Lung microvascular endothelial cell (primary cell): ENCODE data around the gene GABBR2. TPM values are rescaled to one million over a fixed set of nuclear protein-coding genes. Genes with fewer than 3 reads are reported as not detected.
"Not testable (repeated sequence)": the region's sequence is repeated elsewhere in the genome, so short reads cannot be mapped to it uniquely, and the experiment has no call there.

Experiments
- DNase-seq, 2 donors: peaks; one replicate each; pipeline versions ENCODE4 v3.0.0 to v3.0.0-alpha.2; 2010; ENCODE audit warnings: low read depth in 2 of 2
- total RNA-seq: library from RNA; depleted of rRNA; stranded (reverse); fragments of >200 nt; gene quantifications from 2 replicates; pipeline ENCODE4 v1.2.1, GENCODE V29; 2014

Gene GABBR2
- total RNA-seq, 1 donor from 2014 or later, result 1.2 TPM

DNA sequence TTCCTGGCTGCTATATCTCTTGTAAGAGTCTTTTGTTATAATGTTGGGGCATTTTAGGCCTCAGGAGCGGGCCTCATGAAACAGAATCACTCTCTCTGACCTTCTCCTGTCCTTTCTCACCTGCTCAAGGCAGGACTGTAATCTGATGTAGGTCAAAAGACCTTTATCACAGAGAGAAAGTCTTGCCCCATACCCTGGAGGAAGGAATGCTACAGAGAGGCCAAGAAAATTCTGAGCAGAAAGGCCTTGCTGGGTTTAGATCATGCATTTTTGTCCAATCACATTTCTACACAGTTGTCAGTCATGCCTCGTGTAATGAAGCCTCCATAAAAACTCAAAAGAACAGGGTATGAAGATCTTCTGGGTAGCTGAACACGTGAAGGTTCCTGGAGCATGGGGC is 408.1 kb downstream of the GABBR2 start:
- DNase-seq, result no peak

DNA sequence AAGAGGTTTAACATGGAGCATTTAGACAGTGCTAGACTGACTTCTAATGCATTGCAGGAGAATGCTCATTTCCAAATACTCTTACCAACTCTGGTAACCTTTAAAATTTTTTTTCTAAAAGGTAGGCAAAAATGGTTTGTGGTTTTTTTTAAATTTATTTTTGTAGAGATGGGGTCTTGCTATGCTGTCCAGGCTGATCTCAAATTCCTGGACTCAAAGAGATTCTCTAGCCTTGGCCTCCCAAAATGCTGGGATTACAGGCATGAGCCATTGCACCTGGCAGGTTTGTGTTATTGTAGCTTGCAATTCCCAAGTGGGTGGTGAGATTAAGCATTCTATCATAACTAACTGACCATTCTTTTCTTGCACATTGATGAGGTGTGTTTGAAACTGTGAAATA is 410.3 kb downstream of the GABBR2 start:
- no peak for DNase-seq

- no peak for DNase-seq
These were observed 412.9 kb downstream of the GABBR2 start for GRCh38 chr9:98295824-98296223.

- DNase-seq, result no peak
These were observed 416.9 kb downstream of the GABBR2 start for GRCh38 chr9:98291820-98292219.

DNA sequence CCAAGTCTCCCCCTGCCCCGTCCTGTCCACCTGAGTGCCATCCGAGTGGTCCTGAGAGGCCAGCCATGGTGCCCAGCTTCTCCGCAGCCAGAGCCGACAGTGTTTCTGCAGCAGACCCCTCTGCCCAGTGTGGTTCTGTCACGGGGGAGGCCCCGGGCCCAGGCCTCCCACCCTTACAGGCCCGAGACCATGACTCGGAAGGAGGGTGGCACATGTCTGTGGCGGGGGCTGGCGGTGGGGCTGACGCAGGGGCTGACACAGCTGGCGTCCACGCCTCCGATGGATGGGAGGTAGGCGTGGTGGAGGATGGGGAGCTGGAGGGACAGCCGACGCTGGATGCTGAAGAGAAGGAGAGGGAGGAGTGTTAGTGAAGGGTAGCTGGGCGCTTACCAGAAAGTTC is 418.3 kb downstream of the GABBR2 start:
- no peak for DNase-seq

DNA sequence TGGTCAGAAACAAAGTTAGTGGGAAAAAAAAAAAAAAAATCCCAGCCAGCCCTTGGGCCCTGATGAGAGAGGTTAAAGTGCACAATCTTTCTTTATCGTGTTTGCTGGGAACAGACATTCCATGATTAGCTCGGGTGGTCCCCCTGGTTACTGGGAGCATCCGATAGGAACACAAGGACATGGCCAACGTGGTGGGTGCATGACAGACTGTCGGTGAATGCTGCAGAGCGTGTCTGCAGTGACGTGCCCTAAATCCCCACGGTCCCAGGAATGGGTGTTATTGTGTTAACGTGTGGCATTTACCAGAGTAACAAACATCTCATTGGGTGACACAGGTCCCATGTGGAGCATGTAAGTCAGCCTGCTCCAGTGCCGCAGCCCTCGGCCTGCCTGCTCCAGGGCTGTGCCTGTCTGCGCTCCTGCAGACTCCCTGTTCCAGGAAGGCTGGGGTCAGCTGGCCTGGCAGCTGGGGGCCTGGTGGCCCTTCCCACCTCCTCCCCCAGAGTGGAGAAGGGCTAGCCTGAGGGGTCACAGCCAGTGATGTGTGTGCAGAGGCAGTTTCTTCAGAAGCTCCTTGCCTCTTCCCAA is 419.0 kb downstream of the GABBR2 start:
- no peak for DNase-seq

DNA sequence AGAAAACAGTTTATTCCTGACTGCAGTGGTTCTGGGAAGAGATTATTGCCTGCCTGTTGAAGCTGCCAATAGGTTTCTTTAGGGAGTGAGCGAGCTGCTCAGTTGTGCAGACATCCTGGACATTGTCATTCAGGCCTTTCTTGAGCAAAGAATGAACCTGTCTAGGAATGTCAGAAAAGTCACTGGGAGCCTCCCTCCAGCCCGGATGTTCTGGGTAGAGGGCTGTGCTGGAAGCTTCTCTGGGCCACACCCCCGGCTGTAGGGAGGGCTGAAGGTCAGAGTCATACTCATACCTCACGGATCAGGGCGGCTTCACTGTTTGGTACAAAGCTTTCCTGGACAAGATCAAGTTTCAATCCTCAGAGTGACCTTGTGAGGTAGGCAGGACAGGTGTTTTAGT is 419.9 kb downstream of the GABBR2 start:
- DNase-seq, result no peak

GRCh38 chr9:98287384-98287783 is 421.4 kb downstream of the GABBR2 start:
- peak in 1 of 2 donors; percentile 15 for DNase-seq

GRCh38 chr9:98285446-98285845 is 423.3 kb downstream of the GABBR2 start:
- no peak for DNase-seq

- no peak for DNase-seq
These were observed 424.0 kb downstream of the GABBR2 start for GRCh38 chr9:98284754-98285153.

GRCh38 chr9:98283143-98283542 is 425.6 kb downstream of the GABBR2 start:
- DNase-seq, result not testable (repeated sequence)

DNA sequence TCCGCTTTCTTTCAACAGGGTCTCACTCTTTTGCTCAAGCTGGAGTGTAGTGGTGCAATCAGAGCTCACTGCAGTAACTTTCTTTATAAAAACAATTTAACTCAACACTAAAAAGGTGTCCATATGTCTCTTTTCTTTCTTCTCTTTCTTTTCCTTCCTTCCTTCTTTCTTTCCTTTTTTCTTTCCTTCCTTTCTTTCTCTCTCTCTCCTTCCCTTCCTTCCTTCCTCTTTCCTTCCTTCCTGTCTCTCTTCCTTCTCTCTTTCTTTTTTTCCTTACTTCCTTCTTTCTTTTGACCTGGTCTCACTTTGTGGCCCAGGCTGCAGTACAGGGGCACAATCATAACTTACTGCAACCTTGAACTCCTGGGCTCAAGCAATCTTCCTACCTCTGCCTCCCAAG is 427.5 kb downstream of the GABBR2 start:
- DNase-seq, result no peak

DNA sequence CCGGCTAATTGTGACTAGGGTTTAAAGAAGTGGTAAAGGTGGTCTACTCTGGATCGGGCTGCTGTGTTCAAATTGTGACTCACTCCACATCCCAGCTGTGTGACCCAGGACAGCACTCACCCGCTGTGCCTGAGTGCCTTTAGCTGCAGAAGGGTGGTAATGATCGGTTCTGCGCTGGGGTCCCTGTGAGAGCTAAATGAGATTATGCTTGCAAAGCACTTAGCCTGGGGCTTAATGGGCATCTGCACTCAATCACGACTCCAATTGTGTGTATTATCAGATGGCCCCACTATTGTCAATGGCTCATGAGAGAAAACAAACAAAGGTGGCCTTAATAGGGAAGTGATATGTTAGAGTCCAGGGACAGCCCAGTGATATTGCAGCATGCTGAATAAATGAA is 428.2 kb downstream of the GABBR2 start:
- no peak for DNase-seq

GRCh38 chr9:98280162-98280561 is 428.6 kb downstream of the GABBR2 start:
- no peak for DNase-seq

DNA sequence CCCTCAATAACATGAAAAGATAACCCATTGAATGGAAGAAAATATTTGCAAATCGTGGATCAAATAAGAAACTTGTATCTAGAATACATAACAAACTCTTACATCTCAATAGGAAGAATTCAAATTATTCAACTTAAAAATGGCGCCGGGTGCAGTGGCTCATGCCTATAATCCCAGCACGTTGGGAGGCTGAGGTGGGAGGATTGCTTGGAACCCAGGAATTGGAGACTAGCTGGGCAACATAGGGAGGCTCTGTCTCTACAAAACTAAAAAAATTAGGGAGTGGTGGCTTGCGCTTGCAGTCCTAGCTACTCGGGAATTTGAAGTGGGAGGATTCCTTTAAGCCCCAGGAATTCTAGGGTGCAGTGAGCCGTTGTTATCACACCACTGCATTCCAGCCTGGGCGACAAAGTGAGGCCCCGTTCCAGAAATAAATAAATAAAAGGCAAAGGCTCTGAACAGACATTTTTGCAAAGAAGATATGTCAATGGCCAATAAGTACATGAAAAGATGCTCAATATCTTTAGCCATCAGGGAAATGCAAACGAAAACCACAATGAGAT is 431.7 kb downstream of the GABBR2 start:
- no peak for DNase-seq

DNA sequence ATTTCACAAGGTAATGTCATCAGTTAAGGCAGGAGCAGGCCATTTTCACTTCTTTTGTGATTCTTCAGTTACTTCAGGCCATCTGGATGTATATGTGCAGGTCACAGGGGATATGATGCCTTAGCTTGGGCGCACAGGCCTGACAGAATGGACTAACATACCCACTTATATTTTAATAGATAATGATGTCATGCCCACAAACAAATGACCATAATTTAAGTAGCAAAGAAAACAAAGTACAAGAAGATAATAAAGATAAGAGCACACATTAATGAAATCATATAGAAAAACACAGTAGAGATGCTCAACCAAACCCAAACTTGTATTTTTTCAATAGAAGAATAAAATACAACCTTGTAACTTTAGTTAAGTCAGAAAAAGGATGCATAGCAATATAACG is 433.6 kb downstream of the GABBR2 start:
- DNase-seq, result no peak

DNA sequence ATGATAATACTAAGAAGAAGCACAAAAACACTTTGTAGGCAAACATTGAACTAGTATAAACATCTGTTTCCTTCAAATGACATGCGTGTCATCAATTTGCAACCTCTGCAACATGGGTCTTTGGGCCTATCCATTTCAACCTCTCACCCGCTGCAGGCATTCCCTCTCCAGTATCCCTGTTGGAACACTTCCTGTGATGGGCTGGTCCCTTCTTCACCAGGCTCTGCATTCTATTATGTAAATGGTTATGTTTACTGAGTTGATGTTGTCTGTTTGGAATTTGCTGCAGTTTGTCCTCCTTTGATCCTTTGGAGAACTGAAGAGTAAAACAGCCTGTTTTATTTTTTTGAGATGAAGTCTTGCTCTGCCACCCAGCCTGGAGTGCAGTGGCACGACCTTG is 436.7 kb downstream of the GABBR2 start:
- no peak for DNase-seq

- DNase-seq, result no peak
These were observed 437.3 kb downstream of the GABBR2 start for GRCh38 chr9:98271479-98271878.

- not testable (repeated sequence) for DNase-seq
These were observed 438.5 kb downstream of the GABBR2 start for GRCh38 chr9:98270284-98270683.

- DNase-seq, result not testable (repeated sequence)
These were observed 439.1 kb downstream of the GABBR2 start for GRCh38 chr9:98269652-98270051.

DNA sequence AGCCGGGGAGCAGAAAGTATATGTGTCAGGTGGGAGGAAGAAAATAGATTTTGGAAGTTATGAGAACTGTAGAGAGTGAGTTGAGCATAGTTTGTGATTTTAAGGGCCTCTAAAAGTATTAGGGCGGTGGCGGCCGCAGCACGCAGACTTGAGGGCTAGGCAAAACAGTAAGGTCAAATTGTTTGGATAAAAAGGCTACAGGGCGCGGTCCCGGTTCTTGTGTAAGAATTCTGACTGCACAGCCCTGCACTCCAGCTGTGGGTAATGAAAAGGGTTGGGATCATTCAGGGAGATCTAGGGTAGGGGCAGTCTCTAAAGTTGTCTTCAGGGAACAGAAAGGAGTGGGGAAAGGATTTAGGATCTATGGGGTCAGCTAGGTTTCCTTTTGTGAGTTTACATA is 441.2 kb downstream of the GABBR2 start:
- not testable (repeated sequence) for DNase-seq

DNA sequence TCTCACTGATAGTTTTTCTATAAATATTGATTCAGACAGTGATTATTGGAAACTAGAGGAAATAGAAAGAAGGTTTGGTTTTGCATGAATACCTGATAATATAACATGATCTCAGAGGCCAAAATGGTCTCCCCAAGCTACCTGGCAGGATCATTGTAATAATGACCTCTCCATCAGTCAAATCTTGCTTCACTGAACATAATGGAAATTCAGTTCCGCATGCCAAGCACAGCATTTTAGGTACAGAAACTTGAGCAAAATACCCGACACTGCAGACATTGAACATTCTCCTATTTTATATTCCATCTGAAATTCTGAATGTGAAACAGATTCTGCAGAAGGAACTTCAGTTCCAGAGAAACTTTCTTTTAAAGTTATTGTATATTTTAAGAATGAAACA is 444.2 kb downstream of the GABBR2 start:
- DNase-seq, result no peak

GRCh38 chr9:98263482-98264357 is 445.0 kb downstream of the GABBR2 start:
- peak; percentile 82 to 88 for DNase-seq
